GM18505 (cell line): Measurements from ENCODE around the gene DALRD3.
"Not testable (repeated sequence)": the region's sequence is repeated elsewhere in the genome, so short reads cannot be mapped to it uniquely, and the experiment has no call there.

Experiments
- ATAC-seq: cut with Tn5 transposase; IDR thresholded peaks from one replicate; pipeline ENCODE4 v1.9.1; 2021; ENCODE audit not compliant: unreplicated experiment
- POLR2A ChIP-seq: IDR thresholded peaks from 4 replicates; pipeline ENCODE4 v1.6.1; 2011; ENCODE audit warnings: borderline replicate concordance; ENCODE audit not compliant: insufficient read depth, insufficient read length; ENCODE audit errors: extremely low read depth

Gene DALRD3

GRCh38 chr3:49017229-49017970, 980 bp downstream of the DALRD3 start:
- TF ChIP-seq POLR2A = no peak
- no peak for ATAC-seq

- TF ChIP-seq POLR2A = no peak
- ATAC-seq = no peak
Observed at GRCh38 chr3:49016414-49017228, 1.8 kb downstream of the DALRD3 start.

- no peak for ATAC-seq
Observed at GRCh38 chr3:49015765-49016164, 2.6 kb downstream of the DALRD3 start.

GRCh38 chr3:49015072-49015471, 3.3 kb downstream of the DALRD3 start:
- no peak for ATAC-seq
- no peak for TF ChIP-seq POLR2A

More at GRCh38 chr3:49015765-49016164, 2.6 kb downstream of the DALRD3 start:
- no peak for TF ChIP-seq POLR2A

- no peak for TF ChIP-seq POLR2A
- ATAC-seq = no peak
Observed at GRCh38 chr3:49013738-49014660, 4.4 kb downstream of the DALRD3 start.

GRCh38 chr3:49013113-49013737, 5.2 kb downstream of the DALRD3 start:
- no peak for ATAC-seq
- no peak for TF ChIP-seq POLR2A

- no peak for ATAC-seq
Observed at GRCh38 chr3:49012441-49013017, 5.9 kb downstream of the DALRD3 start.

GRCh38 chr3:49009396-49009795, 9.0 kb downstream of the DALRD3 start:
- no peak for ATAC-seq
- TF ChIP-seq POLR2A = no peak

More at GRCh38 chr3:49012441-49013017, 5.9 kb downstream of the DALRD3 start:
- TF ChIP-seq POLR2A = no peak

GRCh38 chr3:49008627-49009026, 9.8 kb downstream of the DALRD3 start:
- ATAC-seq = not testable (repeated sequence)

GRCh38 chr3:49007771-49008528, 10.4 kb downstream of the DALRD3 start:
- no peak for TF ChIP-seq POLR2A
- ATAC-seq = peak; percentile 37

- ATAC-seq = peak; percentile 84
- peak; percentile 94 for TF ChIP-seq POLR2A
Observed at GRCh38 chr3:49007068-49007770, 11.2 kb downstream of the DALRD3 start, which contains the start of gene WDR6. TSS of gene WDR6 (plus strand) at chr3:49007391. CDS start at chr3:49007432, 41 bp downstream.
